GM12878 (cell line): ENCODE results near the gene PSIP1. TPM values are rescaled to one million over a fixed set of nuclear protein-coding genes. Genes with fewer than 3 reads are reported as not detected.
A peak's percentile ranks its signal among the peaks of the same experiment; 100 is the strongest.
"Not testable (repeated sequence)": the region's sequence is repeated elsewhere in the genome, so short reads cannot be mapped to it uniquely, and the experiment has no call there.

ENCODE experiments used
- ATAC-seq: fragments of 200-7000 bp; cut with Tn5 transposase; 3 replicates; pipeline ENCODE4 v1.9.1; 2020; ENCODE audit warnings: mild to moderate bottlenecking, moderate library complexity
- BruUV-seq: library from RNA; stranded (reverse); fragments of 400-500 nt; replicated peaks from 2 replicates; lab custom pipeline; 2021; lab: Mats Ljungman, UMichigan
- CTCF ChIA-PET: fragments of 300-600 bp; sonication (Branson Sonifier 250); formaldehyde crosslinking; extraction: SDS; loops from one replicate; lab custom pipeline; 2021; ENCODE audit warnings: inconsistent platforms; lab: Yijun Ruan, JAX
- POLR2A ChIA-PET: fragments of 350-600 bp; formaldehyde crosslinking; extraction: SDS; loops from one replicate; lab custom pipeline; 2021; ENCODE audit warnings: inconsistent platforms; lab: Charles Lee
- RAD21 ChIA-PET: fragments of 300-600 bp; sonication (Branson Sonifier 250); formaldehyde crosslinking; loops from one replicate; lab custom pipeline; 2023; ENCODE audit warnings: antibody characterized with exemption; ENCODE audit not compliant: unreplicated experiment; lab: Charles Lee
- SMC1A ChIA-PET: fragments of 300-600 bp; sonication (Branson Sonifier 250); formaldehyde crosslinking; loops from one replicate; lab custom pipeline; 2023; ENCODE audit not compliant: unreplicated experiment, uncharacterized antibody; lab: Charles Lee
- DNase-seq: peaks from one replicate; pipeline ENCODE4 v3.0.0-alpha.2; 2011; ENCODE audit warnings: low read depth, low spot score
- FAIRE-seq: peaks from 3 replicates; lab custom pipeline; 2011; peaks lifted over from hg19 to GRCh38; lab: Jason Lieb, UNC
- H2AFZ ChIP-seq: 2 replicates; pipeline ENCODE4 v1.6.0; 2011; ENCODE audit warnings: low read depth, low read length, control low read depth; ENCODE audit not compliant: control insufficient read depth
- H3K27ac ChIP-seq: 2 replicates; pipeline ENCODE4 v1.5.1; 2011; ENCODE audit warnings: control low read depth; ENCODE audit not compliant: control insufficient read depth, insufficient read depth
- H3K27me3 ChIP-seq, 2 experiments: replicated peaks in 1 of 2; 2 replicates each; pipeline versions ENCODE4 v1.6.0 to v1.6.1; 2011; ENCODE audit warnings: low read length in 1 of 2; ENCODE audit not compliant: control insufficient read depth in 2 of 2, insufficient read depth in 2 of 2
- H3K36me3 ChIP-seq, 2 experiments: 2 replicates each; pipeline ENCODE4 v1.5.1; 2011; ENCODE audit warnings: low read length in 1 of 2; ENCODE audit not compliant: control insufficient read depth in 2 of 2, insufficient read depth in 2 of 2
- H3K4me1 ChIP-seq: 2 replicates; pipeline ENCODE4 v1.6.1; 2011; ENCODE audit warnings: mild to moderate bottlenecking, low read length, moderate library complexity, mixed read lengths; ENCODE audit not compliant: control insufficient read depth, insufficient read depth
- H3K4me2 ChIP-seq: 2 replicates; pipeline ENCODE4 v1.6.0; 2011; ENCODE audit warnings: control low read depth; ENCODE audit not compliant: control insufficient read depth, insufficient read depth
- H3K4me3 ChIP-seq: fragments of 200-600 bp; sonication (generic); 2 replicates; pipeline ENCODE4 v1.5.1; 2016
- H3K79me2 ChIP-seq: 2 replicates; pipeline ENCODE4 v1.6.0; 2011; ENCODE audit warnings: low read length; ENCODE audit not compliant: control insufficient read depth, insufficient read depth
- H3K9ac ChIP-seq: 2 replicates; pipeline ENCODE4 v1.8.0; 2011; ENCODE audit warnings: low read length, control low read depth, mixed read lengths; ENCODE audit not compliant: control insufficient read depth, insufficient read depth
- H3K9me3 ChIP-seq: replicated peaks from 3 replicates; pipeline ENCODE4 v1.5.1; 2011; ENCODE audit warnings: mild to moderate bottlenecking, low read length; ENCODE audit not compliant: control insufficient read depth, insufficient read depth
- H4K20me1 ChIP-seq: 2 replicates; pipeline ENCODE4 v1.6.0; 2011; ENCODE audit not compliant: control insufficient read depth, insufficient read depth
- CEBPB ChIP-seq, 2 experiments: fragments of 150-350 bp in 1 of 2; IDR thresholded peaks; 2 replicates each; pipeline ENCODE4 v1.6.1; 2012 to 2014; ENCODE audit warnings: low read depth in 2 of 2, low read length in 2 of 2, borderline replicate concordance in 1 of 2, inconsistent platforms in 1 of 2
- CREB1 ChIP-seq: IDR thresholded peaks from 2 replicates; pipeline ENCODE4 v1.6.1; 2012; ENCODE audit warnings: low read depth, mild to moderate bottlenecking, inconsistent platforms
- EED ChIP-seq: sonication (generic); IDR thresholded peaks from 2 replicates; pipeline ENCODE4 v1.6.1; 2016; ENCODE audit warnings: antibody characterized with exemption, low read depth
- FOXK2 ChIP-seq: fragments of 450-650 bp; IDR thresholded peaks from 2 replicates; pipeline ENCODE4 v1.6.1; 2017; ENCODE audit warnings: mild to moderate bottlenecking, moderate library complexity
- IKZF2 ChIP-seq, 2 experiments: fragments of 450-650 bp; IDR thresholded peaks; 2 replicates each; pipeline ENCODE4 v1.6.1; 2017; ENCODE audit warnings: mild to moderate bottlenecking in 2 of 2, moderate library complexity in 2 of 2
- JUNB ChIP-seq: IDR thresholded peaks from 2 replicates; pipeline ENCODE4 v1.6.1; 2016; ENCODE audit warnings: antibody characterized with exemption, mild to moderate bottlenecking
- MTA3 ChIP-seq: IDR thresholded peaks from 2 replicates; pipeline ENCODE4 v1.6.1; 2012; ENCODE audit warnings: low read length, inconsistent platforms, borderline replicate concordance
- WGBS: methylation state at CpG from one replicate; pipeline ENCODE4 v1.1.6; 2016; ENCODE audit warnings: low lambda C conversion rate; ENCODE audit not compliant: insufficient replicate concordance, insufficient coverage; ENCODE audit errors: missing lambda C conversion rate; 5-methylcytosine and 5-hydroxymethylcytosine counted together
- in situ Hi-C: fragments of 300-500 bp; cut with MboI; formaldehyde crosslinking; loops from 9 replicates; pipeline ENCODE4 v1.14.3; 2018; ENCODE audit warnings: mixed read lengths
- intact Hi-C: fragments of 100-400 bp; cut with micrococcal nuclease; formaldehyde crosslinking; loops from one replicate; pipeline ENCODE4 v1.14.2; 2022; ENCODE audit not compliant: unreplicated experiment
- polyA plus RNA-seq, 11 experiments: library from polyadenylated mRNA; depleted of rRNA in 4 of 11; unstranded in 6 of 11; stranded (reverse) in 5 of 11; fragments of >200 nt; fragmentation: Nextera tagmentation in 4 of 11; fragmentation: Illumina TruSeq in 1 of 11; extraction: Ambion mirVana in 4 of 11; extraction: Trizol in 1 of 11; gene quantifications; 1 replicate in 1 of 11; 2 replicates in 10 of 11; pipeline versions ENCODE4 v1.2.1 to v1.2.3, GENCODE V29; 2011 to 2016; ENCODE audit warnings: inconsistent platforms in 2 of 11, missing spikeins in 2 of 11, low read depth in 1 of 11
- total RNA-seq, 4 experiments: library from RNA; depleted of rRNA in 3 of 4; stranded (reverse); fragments of >200 nt in 3 of 4; fragmentation: Illumina TruSeq in 1 of 4; extraction: Trizol in 1 of 4; gene quantifications; 2 replicates each; pipeline versions ENCODE4 v1.2.1 to v1.2.3, GENCODE V29; 2013 to 2021
- TF ChIP-seq, protein P1 (sequence below): fragments of 450-650 bp; IDR thresholded peaks from 2 replicates; pipeline ENCODE4 v1.6.1; 2017; ENCODE audit warnings: mild to moderate bottlenecking, low read depth, inconsistent platforms; ENCODE audit not compliant: poor library complexity, severe bottlenecking
- TF ChIP-seq, protein P2 (sequence below): fragments of 450-650 bp; IDR thresholded peaks from 2 replicates; pipeline ENCODE4 v1.6.1; 2017; ENCODE audit warnings: mild to moderate bottlenecking, moderate library complexity

PSIP1 gene
- total and polyA plus RNA-seq, 10 of the 15 experiments (the other 5 are each of a cell fraction or from before 2014, with no cell fraction given), result 75.5 to 299 (median 173) TPM

DNA sequence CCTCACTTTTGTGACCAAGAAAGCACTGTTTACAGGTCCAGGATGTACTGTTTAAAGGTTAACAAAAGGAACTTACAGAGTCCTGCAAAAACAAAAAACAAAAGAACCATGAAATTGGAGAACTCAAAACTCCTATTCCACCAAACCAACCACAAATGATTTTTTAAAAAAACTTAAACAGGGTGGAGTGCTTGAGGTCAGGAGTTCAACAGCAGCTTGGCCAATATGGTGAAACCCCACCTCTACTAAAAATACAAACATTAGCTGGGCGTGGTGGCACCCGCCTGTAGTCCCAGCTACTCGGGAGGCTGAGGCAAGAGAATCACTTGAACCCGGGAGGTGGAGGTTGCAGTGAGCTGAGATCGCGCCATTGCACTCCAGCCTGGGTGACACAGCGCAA lies 83.1 kb downstream of the PSIP1 start:
- in situ Hi-C loops, H3K4me1 ChIP-seq, DNase-seq, ATAC-seq, H3K4me3 ChIP-seq, H3K27ac ChIP-seq, H3K36me3 ChIP-seq, H3K9me3 ChIP-seq, H2AFZ ChIP-seq, BruUV-seq, intact Hi-C loops, H4K20me1 ChIP-seq, FAIRE-seq, H3K27me3 ChIP-seq, H3K9ac ChIP-seq: not testable (repeated sequence)
- WGBS, result 85% methylated on average over 7 of the region's 7 CpGs
- H3K4me2 ChIP-seq, result 0 out of 2 replicates have a peak overlapping the region, but pooled peaks have one; percentile 32
- POLR2A ChIA-PET, result interaction anchor here (0.6 to 0.7 kb wide), 3 partner anchors 42 to 1101 kb away, joined by 3 to 7 read pairs (median 4); no protein-coding TSS in a partner anchor
- RAD21 ChIA-PET, result interaction anchor here (1.1 to 2.1 kb wide), 3 partner anchors 105 to 179 kb away, joined by 3 to 10 read pairs (median 4); partner anchors contain the start of gene CCDC171
- SMC1A ChIA-PET, result interaction anchor here (0.5 to 2.0 kb wide), 5 partner anchors 15 to 709 kb away, joined by 3 to 5 read pairs (median 3); no protein-coding TSS in a partner anchor
- CTCF ChIA-PET, result interaction anchor here (0.6 to 2.7 kb wide), 8 partner anchors 16 to 121 kb away, joined by 3 to 9 read pairs (median 3); partner anchors contain the start of gene TTC39B
- peaks cover 53% of the 10 kb centered on the region for H3K79me2 ChIP-seq

DNA sequence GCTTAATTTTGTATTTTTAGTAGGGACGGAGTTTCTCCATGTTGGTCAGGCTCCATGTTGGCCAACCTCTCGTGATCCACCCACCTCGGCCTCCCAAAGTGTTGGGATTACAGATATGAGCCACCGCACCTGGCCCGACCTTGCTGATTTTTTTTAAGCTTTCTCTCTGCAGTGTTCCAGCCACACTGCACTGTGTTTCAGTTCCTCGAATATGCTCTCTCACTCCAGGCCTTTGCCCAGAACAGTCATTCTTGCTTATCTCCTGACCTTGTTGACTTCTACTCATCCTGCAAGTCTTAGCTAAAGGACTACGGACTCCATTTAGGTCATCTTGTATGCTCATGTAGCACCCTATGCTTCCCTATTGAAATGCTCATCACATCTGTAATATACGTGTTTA lies 84.8 kb downstream of the PSIP1 start:
- peak overlapping the region; percentile 69 for H3K4me2 ChIP-seq
- ChIA-PET SMC1A (interaction anchor here (0.7 to 3.6 kb wide), 12 partner anchors 15 to 128 kb away, joined by 3 to 12 read pairs (median 3); no protein-coding TSS in a partner anchor), CTCF (interaction anchor here (0.7 to 1.5 kb wide), 2 partner anchors 107 to 170 kb away, joined by 3 to 5 read pairs; no protein-coding TSS in a partner anchor), RAD21 (interaction anchor here (1.0 to 2.1 kb wide), 9 partner anchors 19 to 214 kb away, joined by 3 to 10 read pairs (median 4); partner anchors contain the start of gene CCDC171), POLR2A (interaction anchor here (0.8 to 1.1 kb wide), 2 partner anchors 107 to 121 kb away, joined by 3 read pairs; no protein-coding TSS in a partner anchor)
- in situ Hi-C loops, result no loop called here
- H2AFZ ChIP-seq, result no peak overlapping the region
- peaks cover 8% of the 10 kb centered on the region; the same call in 1 of the 2 replicates for H3K4me1 ChIP-seq
- 26% methylated on average over 8 of the region's 8 CpGs for WGBS
- H4K20me1 ChIP-seq, result no peaks in the 10 kb centered on the region
- H3K9ac ChIP-seq, result no peak overlapping the region
- FAIRE-seq (peak; percentile 75), ATAC-seq (peak; percentile 49), DNase-seq (peak; percentile 73)
- H3K36me3 ChIP-seq, result peaks cover 1 to 7% of the 10 kb centered on the region in 2 experiments; a peak in 1 of 4 replicates
- H3K27ac ChIP-seq, result peak overlapping the region; percentile 35; the same call in 1 of the 2 replicates
- BruUV-seq, result no TSS peak
- H3K9me3 ChIP-seq, result no peaks in the 10 kb centered on the region
- H3K4me3 ChIP-seq, result peak overlapping the region; percentile 58; the same call in 1 of the 2 replicates
- intact Hi-C loops, result no loop called here
- H3K27me3 ChIP-seq, result no peaks in the 10 kb centered on the region
- H3K79me2 ChIP-seq, result peaks cover 52% of the 10 kb centered on the region
- TF ChIP-seq, protein P1, sequence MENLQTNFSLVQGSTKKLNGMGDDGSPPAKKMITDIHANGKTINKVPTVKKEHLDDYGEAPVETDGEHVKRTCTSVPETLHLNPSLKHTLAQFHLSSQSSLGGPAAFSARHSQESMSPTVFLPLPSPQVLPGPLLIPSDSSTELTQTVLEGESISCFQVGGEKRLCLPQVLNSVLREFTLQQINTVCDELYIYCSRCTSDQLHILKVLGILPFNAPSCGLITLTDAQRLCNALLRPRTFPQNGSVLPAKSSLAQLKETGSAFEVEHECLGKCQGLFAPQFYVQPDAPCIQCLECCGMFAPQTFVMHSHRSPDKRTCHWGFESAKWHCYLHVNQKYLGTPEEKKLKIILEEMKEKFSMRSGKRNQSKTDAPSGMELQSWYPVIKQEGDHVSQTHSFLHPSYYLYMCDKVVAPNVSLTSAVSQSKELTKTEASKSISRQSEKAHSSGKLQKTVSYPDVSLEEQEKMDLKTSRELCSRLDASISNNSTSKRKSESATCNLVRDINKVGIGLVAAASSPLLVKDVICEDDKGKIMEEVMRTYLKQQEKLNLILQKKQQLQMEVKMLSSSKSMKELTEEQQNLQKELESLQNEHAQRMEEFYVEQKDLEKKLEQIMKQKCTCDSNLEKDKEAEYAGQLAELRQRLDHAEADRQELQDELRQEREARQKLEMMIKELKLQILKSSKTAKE, result no peak
- no peak for TF ChIP-seq MTA3
- peak; percentile 84 for TF ChIP-seq EED
- no peak for TF ChIP-seq CEBPB (IDR thresholded peaks at IDR 0.05; ENCODE audit: borderline replicate concordance in 1 of 2, low read depth in 2 of 2, low read length in 2 of 2)
- TF ChIP-seq, protein P2, sequence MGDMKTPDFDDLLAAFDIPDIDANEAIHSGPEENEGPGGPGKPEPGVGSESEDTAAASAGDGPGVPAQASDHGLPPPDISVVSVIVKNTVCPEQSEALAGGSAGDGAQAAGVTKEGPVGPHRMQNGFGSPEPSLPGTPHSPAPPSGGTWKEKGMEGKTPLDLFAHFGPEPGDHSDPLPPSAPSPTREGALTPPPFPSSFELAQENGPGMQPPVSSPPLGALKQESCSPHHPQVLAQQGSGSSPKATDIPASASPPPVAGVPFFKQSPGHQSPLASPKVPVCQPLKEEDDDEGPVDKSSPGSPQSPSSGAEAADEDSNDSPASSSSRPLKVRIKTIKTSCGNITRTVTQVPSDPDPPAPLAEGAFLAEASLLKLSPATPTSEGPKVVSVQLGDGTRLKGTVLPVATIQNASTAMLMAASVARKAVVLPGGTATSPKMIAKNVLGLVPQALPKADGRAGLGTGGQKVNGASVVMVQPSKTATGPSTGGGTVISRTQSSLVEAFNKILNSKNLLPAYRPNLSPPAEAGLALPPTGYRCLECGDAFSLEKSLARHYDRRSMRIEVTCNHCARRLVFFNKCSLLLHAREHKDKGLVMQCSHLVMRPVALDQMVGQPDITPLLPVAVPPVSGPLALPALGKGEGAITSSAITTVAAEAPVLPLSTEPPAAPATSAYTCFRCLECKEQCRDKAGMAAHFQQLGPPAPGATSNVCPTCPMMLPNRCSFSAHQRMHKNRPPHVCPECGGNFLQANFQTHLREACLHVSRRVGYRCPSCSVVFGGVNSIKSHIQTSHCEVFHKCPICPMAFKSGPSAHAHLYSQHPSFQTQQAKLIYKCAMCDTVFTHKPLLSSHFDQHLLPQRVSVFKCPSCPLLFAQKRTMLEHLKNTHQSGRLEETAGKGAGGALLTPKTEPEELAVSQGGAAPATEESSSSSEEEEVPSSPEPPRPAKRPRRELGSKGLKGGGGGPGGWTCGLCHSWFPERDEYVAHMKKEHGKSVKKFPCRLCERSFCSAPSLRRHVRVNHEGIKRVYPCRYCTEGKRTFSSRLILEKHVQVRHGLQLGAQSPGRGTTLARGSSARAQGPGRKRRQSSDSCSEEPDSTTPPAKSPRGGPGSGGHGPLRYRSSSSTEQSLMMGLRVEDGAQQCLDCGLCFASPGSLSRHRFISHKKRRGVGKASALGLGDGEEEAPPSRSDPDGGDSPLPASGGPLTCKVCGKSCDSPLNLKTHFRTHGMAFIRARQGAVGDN, result no peak
- no peak for TF ChIP-seq FOXK2
- TF ChIP-seq IKZF2 (IDR thresholded peaks at IDR 0.05), result peak; percentile 56 to 78
- TF ChIP-seq JUNB, result peak; percentile 42; the same call in 1 of the 2 replicates
- 0 out of 2 replicates have a peak, but pooled peaks have one; percentile 8 for TF ChIP-seq CREB1
